ENCODE results near the gene NECTIN1.

NECTIN1 gene

DNA sequence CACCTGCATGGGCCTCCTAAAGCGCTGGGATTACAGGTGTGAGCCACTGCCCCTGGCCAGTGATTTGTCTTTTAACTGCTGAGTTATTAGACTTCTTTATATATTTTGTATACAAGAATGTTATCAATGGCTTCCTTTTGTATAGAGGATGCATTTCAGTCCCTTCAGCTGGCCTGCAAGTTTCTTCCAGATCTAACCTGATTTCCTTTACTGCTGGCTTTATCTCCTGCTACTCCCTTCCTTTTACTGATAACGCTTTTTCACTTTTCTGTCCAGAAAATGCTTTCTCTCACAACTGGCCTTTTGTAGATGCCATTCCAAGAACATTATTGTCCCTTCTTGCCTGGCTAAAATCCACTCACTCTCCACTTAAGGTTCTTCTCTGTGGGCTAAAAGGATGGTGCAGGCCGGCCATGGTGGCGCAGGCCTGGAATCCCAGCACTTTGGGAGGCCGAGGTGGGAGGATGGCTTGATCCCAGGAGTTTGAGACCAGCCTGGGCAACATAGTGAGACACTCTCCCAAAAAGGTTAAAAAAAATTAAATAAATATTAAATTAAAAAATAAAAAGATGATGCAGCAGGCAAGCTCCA, 118.1 kb downstream of the NECTIN1 start:
- H4K5ac ChIP-seq (ENCODE audit: low read length): no peak overlapping the region
- no peak overlapping the region for H3K4me3 ChIP-seq (ENCODE audit: low read length)
- H3K36me3 ChIP-seq (ENCODE audit: control insufficient read depth, insufficient read depth, low read length): no peaks in the 10 kb centered on the region
- H3K27ac ChIP-seq (ENCODE audit: low read depth, low read length): no peak overlapping the region
- H3K79me1 ChIP-seq (ENCODE audit: low read length): no peaks in the 10 kb centered on the region
- H3K4me1 ChIP-seq (ENCODE audit: control insufficient read depth, low read depth, low read length): peaks cover 5% of the 10 kb centered on the region
- H3K4ac ChIP-seq (ENCODE audit: low read depth, low read length): no peak overlapping the region
- H2AK5ac ChIP-seq (ENCODE audit: low read length): no peak overlapping the region
- no peak overlapping the region for H4K8ac ChIP-seq (ENCODE audit: low read depth, low read length)
- H3K56ac ChIP-seq (ENCODE audit: low read length): no peak overlapping the region
- H2BK120ac ChIP-seq (ENCODE audit: low read depth, low read length): no peak overlapping the region
- no peaks in the 10 kb centered on the region for H3K27me3 ChIP-seq (ENCODE audit: insufficient read depth, low read length, poor library complexity)
- no CpG with 5 or more reads among the region's 5 CpGs for WGBS (ENCODE audit: extremely low coverage, insufficient coverage, low lambda C conversion rate)
- no peak overlapping the region for H3K23ac ChIP-seq (ENCODE audit: low read length)
- H3K9ac ChIP-seq (ENCODE audit: low read length): no peak overlapping the region
- no peak overlapping the region for H3K18ac ChIP-seq (ENCODE audit: low read length)
- no peak overlapping the region for H2BK15ac ChIP-seq (replicated peaks; ENCODE audit: low read depth)
- H2BK5ac ChIP-seq (ENCODE audit: low read length): no peak overlapping the region
- no peak overlapping the region for H3K4me2 ChIP-seq (ENCODE audit: low read length)
- no peaks in the 10 kb centered on the region for H3K79me2 ChIP-seq (ENCODE audit: control insufficient read depth, insufficient read depth, low read length)
- DNase-seq: no peak

DNA sequence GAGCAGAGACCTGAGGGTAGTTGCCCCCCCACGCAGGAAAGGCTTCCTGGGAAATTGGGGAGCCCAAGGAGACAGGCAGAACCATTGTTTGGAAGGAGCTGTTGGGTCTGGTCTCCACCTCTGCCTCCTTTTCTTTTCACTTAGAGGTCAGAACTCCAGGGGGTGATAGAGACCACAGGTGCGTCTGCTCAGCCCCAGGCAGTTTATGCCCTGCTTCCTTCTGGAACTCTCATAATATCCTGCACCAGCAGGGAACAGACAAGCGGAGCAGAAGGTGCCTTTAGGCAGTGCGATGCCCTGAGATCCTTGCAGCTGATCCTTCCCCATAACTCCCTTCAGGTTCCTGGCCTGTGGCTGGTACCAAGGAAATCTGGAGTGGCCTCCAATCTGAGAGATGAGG, 120.2 kb downstream of the NECTIN1 start:
- H3K79me1 ChIP-seq (ENCODE audit: low read length): no peaks in the 10 kb centered on the region
- no peak overlapping the region for H3K4me3 ChIP-seq (ENCODE audit: low read length)
- H3K27ac ChIP-seq (ENCODE audit: low read depth, low read length): no peak overlapping the region
- no peak overlapping the region for H2BK15ac ChIP-seq (replicated peaks; ENCODE audit: low read depth)
- no peak overlapping the region for H3K23ac ChIP-seq (ENCODE audit: low read length)
- no peak for DNase-seq
- no peak overlapping the region for H2AK5ac ChIP-seq (ENCODE audit: low read length)
- no peaks in the 10 kb centered on the region for H3K4me1 ChIP-seq (ENCODE audit: control insufficient read depth, low read depth, low read length)
- H3K18ac ChIP-seq (ENCODE audit: low read length): no peak overlapping the region
- H2BK120ac ChIP-seq (ENCODE audit: low read depth, low read length): no peak overlapping the region
- H4K8ac ChIP-seq (ENCODE audit: low read depth, low read length): no peak overlapping the region
- H3K4ac ChIP-seq (ENCODE audit: low read depth, low read length): no peak overlapping the region
- H3K27me3 ChIP-seq (ENCODE audit: insufficient read depth, low read length, poor library complexity): no peaks in the 10 kb centered on the region
- no peaks in the 10 kb centered on the region for H3K79me2 ChIP-seq (ENCODE audit: control insufficient read depth, insufficient read depth, low read length)
- H3K56ac ChIP-seq (ENCODE audit: low read length): no peak overlapping the region
- no peak overlapping the region for H3K9ac ChIP-seq (ENCODE audit: low read length)
- WGBS (ENCODE audit: extremely low coverage, insufficient coverage, low lambda C conversion rate): no CpG with 5 or more reads among the region's 4 CpGs
- no peak overlapping the region for H3K4me2 ChIP-seq (ENCODE audit: low read length)
- no peaks in the 10 kb centered on the region for H3K36me3 ChIP-seq (ENCODE audit: control insufficient read depth, insufficient read depth, low read length)
- no peak overlapping the region for H2BK5ac ChIP-seq (ENCODE audit: low read length)
- no peak overlapping the region for H4K5ac ChIP-seq (ENCODE audit: low read length)

DNA sequence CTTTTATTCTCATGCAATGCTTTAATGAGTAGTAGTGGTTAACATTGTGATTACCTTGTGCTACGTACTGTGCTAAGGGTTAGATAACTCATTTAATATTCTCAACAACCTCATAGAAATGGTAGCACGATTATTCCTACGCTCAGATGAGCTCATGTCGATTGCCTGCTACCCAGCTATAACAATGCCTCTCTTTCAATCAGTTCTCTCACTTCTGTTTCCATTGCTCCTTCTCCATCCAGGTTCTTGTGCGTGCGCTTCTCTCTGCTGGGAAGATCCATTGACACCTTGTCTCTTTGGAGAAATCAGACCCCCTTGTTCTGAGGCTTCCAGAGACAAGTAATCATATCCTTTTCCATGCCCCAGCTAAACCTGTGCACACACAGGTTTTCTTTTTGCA, 120.8 kb downstream of the NECTIN1 start:
- Histone ChIP-seq H3K56ac (ENCODE audit: low read length) (no peak overlapping the region), H4K8ac (ENCODE audit: low read depth, low read length) (no peak overlapping the region), H3K79me2 (ENCODE audit: control insufficient read depth, insufficient read depth, low read length) (no peaks in the 10 kb centered on the region), H2BK120ac (ENCODE audit: low read depth, low read length) (no peak overlapping the region), H3K27ac (ENCODE audit: low read depth, low read length) (no peak overlapping the region), H4K5ac (ENCODE audit: low read length) (no peak overlapping the region), H3K79me1 (ENCODE audit: low read length) (no peaks in the 10 kb centered on the region), H2BK15ac (replicated peaks; ENCODE audit: low read depth) (no peak overlapping the region), H3K4me2 (ENCODE audit: low read length) (no peak overlapping the region), H3K36me3 (ENCODE audit: control insufficient read depth, insufficient read depth, low read length) (no peaks in the 10 kb centered on the region), H3K4me3 (ENCODE audit: low read length) (no peak overlapping the region), H3K27me3 (ENCODE audit: insufficient read depth, low read length, poor library complexity) (no peaks in the 10 kb centered on the region), H3K9ac (ENCODE audit: low read length) (no peak overlapping the region), H3K18ac (ENCODE audit: low read length) (no peak overlapping the region), H3K4me1 (ENCODE audit: control insufficient read depth, low read depth, low read length) (no peaks in the 10 kb centered on the region), H2BK5ac (ENCODE audit: low read length) (no peak overlapping the region), H3K23ac (ENCODE audit: low read length) (no peak overlapping the region), H2AK5ac (ENCODE audit: low read length) (no peak overlapping the region), H3K4ac (ENCODE audit: low read depth, low read length) (no peak overlapping the region)
- DNase-seq: no peak
- WGBS (ENCODE audit: extremely low coverage, insufficient coverage, low lambda C conversion rate): no CpG with 5 or more reads among the region's 6 CpGs

DNA sequence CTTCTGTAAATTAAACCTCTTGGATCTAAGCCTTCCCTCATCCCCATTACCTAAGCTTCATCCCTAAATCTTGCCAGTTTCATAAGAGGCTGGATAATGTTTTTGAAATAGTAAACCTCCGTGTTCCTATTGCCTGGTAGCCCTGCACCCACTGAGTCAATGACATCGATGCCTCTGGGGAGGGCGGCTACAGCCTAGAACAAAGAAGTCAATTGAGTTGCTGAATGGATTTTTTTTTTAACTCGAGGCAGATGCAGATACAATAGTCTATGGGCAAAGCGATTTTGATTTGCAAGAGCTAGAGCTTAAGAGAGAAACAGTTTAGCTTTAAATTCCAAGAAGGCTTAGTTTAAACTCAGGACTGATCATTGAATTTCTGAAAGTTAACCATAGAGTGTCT, 121.3 kb downstream of the NECTIN1 start:
- no peak overlapping the region for H3K18ac ChIP-seq (ENCODE audit: low read length)
- H3K23ac ChIP-seq (ENCODE audit: low read length): no peak overlapping the region
- no peak overlapping the region for H3K4me3 ChIP-seq (ENCODE audit: low read length)
- WGBS (ENCODE audit: extremely low coverage, insufficient coverage, low lambda C conversion rate): no CpG with 5 or more reads among the region's 5 CpGs
- no peak overlapping the region for H3K4ac ChIP-seq (ENCODE audit: low read depth, low read length)
- no peak overlapping the region for H3K4me2 ChIP-seq (ENCODE audit: low read length)
- no peak overlapping the region for H2BK120ac ChIP-seq (ENCODE audit: low read depth, low read length)
- no peaks in the 10 kb centered on the region for H3K4me1 ChIP-seq (ENCODE audit: control insufficient read depth, low read depth, low read length)
- H4K5ac ChIP-seq (ENCODE audit: low read length): no peak overlapping the region
- H2BK15ac ChIP-seq (replicated peaks; ENCODE audit: low read depth): no peak overlapping the region
- H2AK5ac ChIP-seq (ENCODE audit: low read length): no peak overlapping the region
- H3K27ac ChIP-seq (ENCODE audit: low read depth, low read length): no peak overlapping the region
- H4K8ac ChIP-seq (ENCODE audit: low read depth, low read length): no peak overlapping the region
- H3K56ac ChIP-seq (ENCODE audit: low read length): no peak overlapping the region
- no peak overlapping the region for H2BK5ac ChIP-seq (ENCODE audit: low read length)
- no peaks in the 10 kb centered on the region for H3K79me2 ChIP-seq (ENCODE audit: control insufficient read depth, insufficient read depth, low read length)
- H3K27me3 ChIP-seq (ENCODE audit: insufficient read depth, low read length, poor library complexity): no peaks in the 10 kb centered on the region
- DNase-seq: no peak
- H3K79me1 ChIP-seq (ENCODE audit: low read length): no peaks in the 10 kb centered on the region
- H3K36me3 ChIP-seq (ENCODE audit: control insufficient read depth, insufficient read depth, low read length): no peaks in the 10 kb centered on the region
- H3K9ac ChIP-seq (ENCODE audit: low read length): no peak overlapping the region

DNA sequence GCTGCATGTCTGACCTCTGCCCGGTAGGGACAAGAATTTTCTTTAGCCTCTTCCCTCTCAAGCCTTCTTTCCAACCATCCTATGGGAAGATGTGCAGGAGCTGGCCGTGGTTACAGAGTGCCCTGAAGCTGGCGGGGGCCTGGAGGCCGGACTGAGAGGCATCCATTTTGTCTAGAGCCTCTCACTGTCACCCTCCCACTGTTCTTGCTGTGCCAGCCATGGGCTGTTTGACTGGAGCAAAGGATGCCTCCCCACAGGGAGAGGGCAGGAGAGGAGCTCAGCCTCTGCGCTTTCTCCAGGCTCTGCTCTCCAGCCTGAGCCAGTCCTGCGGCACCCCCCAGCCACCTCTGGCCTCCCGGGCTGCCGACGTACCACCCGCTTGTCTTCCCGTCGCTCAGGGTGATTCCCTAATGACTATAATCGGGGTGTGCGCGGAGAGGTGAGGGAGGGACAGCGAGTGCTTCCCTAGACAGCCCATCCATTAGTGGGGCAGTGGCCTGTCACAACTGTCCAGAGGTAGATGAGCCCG, 123.8 kb downstream of the NECTIN1 start:
- Histone ChIP-seq H3K4ac (ENCODE audit: low read depth, low read length) (no peak overlapping the region), H2BK120ac (ENCODE audit: low read depth, low read length) (no peak overlapping the region), H3K36me3 (ENCODE audit: control insufficient read depth, insufficient read depth, low read length) (no peaks in the 10 kb centered on the region), H3K23ac (ENCODE audit: low read length) (no peak overlapping the region), H3K4me2 (ENCODE audit: low read length) (no peak overlapping the region), H4K8ac (ENCODE audit: low read depth, low read length) (no peak overlapping the region), H3K18ac (ENCODE audit: low read length) (no peak overlapping the region), H2AK5ac (ENCODE audit: low read length) (no peak overlapping the region), H3K79me2 (ENCODE audit: control insufficient read depth, insufficient read depth, low read length) (no peaks in the 10 kb centered on the region), H2BK5ac (ENCODE audit: low read length) (no peak overlapping the region), H3K56ac (ENCODE audit: low read length) (no peak overlapping the region), H3K27ac (ENCODE audit: low read depth, low read length) (no peak overlapping the region), H3K9ac (ENCODE audit: low read length) (no peak overlapping the region), H3K79me1 (ENCODE audit: low read length) (no peaks in the 10 kb centered on the region), H3K4me1 (ENCODE audit: control insufficient read depth, low read depth, low read length) (no peaks in the 10 kb centered on the region), H3K4me3 (ENCODE audit: low read length) (no peak overlapping the region), H2BK15ac (replicated peaks; ENCODE audit: low read depth) (no peak overlapping the region), H3K27me3 (ENCODE audit: insufficient read depth, low read length, poor library complexity) (no peaks in the 10 kb centered on the region), H4K5ac (ENCODE audit: low read length) (no peak overlapping the region)
- WGBS (ENCODE audit: extremely low coverage, insufficient coverage, low lambda C conversion rate): no CpG with 5 or more reads among the region's 17 CpGs
- no peak for DNase-seq

DNA sequence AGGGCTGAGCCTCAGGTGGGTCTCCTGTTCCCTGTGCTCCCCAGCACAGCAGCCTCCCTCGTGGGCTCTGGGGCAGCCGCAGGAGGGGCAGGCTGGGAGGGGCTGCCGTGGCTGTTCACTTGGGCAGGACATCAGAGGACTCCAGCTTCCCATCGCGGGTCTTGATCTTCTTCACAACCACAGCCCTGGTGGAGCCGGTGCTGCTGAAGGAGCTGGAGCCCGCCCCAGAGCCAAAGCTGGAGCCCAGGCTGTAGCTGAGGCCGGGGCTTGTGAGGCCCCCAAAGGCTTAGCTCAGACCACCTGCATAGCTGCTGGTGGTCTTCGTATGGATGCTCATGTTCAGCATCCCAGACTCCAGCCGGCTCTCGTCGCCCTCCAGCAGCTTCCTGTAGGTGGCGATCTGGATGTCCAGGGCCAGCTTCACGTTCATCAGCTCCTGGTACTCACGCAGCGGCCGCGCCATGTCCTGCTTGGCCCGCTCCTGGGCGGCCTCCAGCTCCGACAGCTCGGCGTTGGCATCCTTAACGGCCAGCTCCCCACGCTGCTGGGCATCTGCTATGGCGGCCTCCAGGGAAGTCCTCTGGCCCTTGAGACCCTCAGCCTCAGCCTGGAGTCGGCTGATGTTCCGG, 126.1 kb downstream of the NECTIN1 start:
- no peaks in the 10 kb centered on the region for H3K79me1 ChIP-seq (ENCODE audit: low read length)
- no peak overlapping the region for H3K4me2 ChIP-seq (ENCODE audit: low read length)
- no peak overlapping the region for H3K4me3 ChIP-seq (ENCODE audit: low read length)
- no peak overlapping the region for H3K23ac ChIP-seq (ENCODE audit: low read length)
- H3K27me3 ChIP-seq (ENCODE audit: insufficient read depth, low read length, poor library complexity): no peaks in the 10 kb centered on the region
- no peak overlapping the region for H4K8ac ChIP-seq (ENCODE audit: low read depth, low read length)
- no peak overlapping the region for H3K4ac ChIP-seq (ENCODE audit: low read depth, low read length)
- H3K18ac ChIP-seq (ENCODE audit: low read length): no peak overlapping the region
- H3K27ac ChIP-seq (ENCODE audit: low read depth, low read length): no peak overlapping the region
- no peak overlapping the region for H3K56ac ChIP-seq (ENCODE audit: low read length)
- no peak overlapping the region for H4K5ac ChIP-seq (ENCODE audit: low read length)
- DNase-seq: no peak
- H2BK15ac ChIP-seq (replicated peaks; ENCODE audit: low read depth): no peak overlapping the region
- no peaks in the 10 kb centered on the region for H3K79me2 ChIP-seq (ENCODE audit: control insufficient read depth, insufficient read depth, low read length)
- H2BK120ac ChIP-seq (ENCODE audit: low read depth, low read length): no peak overlapping the region
- no peak overlapping the region for H3K9ac ChIP-seq (ENCODE audit: low read length)
- no peak overlapping the region for H2AK5ac ChIP-seq (ENCODE audit: low read length)
- no peaks in the 10 kb centered on the region for H3K36me3 ChIP-seq (ENCODE audit: control insufficient read depth, insufficient read depth, low read length)
- no CpG with 5 or more reads among the region's 28 CpGs for WGBS (ENCODE audit: extremely low coverage, insufficient coverage, low lambda C conversion rate)
- no peaks in the 10 kb centered on the region for H3K4me1 ChIP-seq (ENCODE audit: control insufficient read depth, low read depth, low read length)
- H2BK5ac ChIP-seq (ENCODE audit: low read length): no peak overlapping the region

All from mesendoderm (in vitro differentiated cells).